Epidermal melanocyte (primary cell): Measurements from ENCODE around the gene FAM219A.
"Not testable (repeated sequence)": the region's sequence is repeated elsewhere in the genome, so short reads cannot be mapped to it uniquely, and the experiment has no call there.

ENCODE experiments used
- DNase-seq: peaks from one replicate; pipeline ENCODE4 v3.0.0; 2011; ENCODE audit warnings: low spot score; ENCODE audit not compliant: insufficient read length

FAM219A gene

DNA sequence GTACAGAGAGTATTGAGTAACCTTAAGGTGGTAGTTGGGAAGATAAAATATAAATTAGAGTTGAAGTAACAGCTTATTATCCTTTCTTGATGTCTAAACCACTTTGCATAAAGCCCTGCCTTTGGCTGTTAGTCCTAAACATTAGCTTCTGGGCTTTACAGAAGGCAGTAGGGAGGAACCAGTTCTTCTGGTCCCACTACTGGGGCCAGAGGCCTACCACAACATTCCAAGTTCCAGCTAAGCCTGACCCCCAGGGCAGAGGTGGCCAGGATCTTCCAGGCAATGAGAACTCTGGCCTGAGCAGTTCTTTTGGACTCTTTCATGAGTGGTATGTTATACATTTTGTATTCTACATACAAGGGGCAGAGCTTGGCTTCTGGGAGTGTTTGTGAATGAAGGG is 26.3 kb upstream of the FAM219A start:
- DNase-seq = no peak

DNA sequence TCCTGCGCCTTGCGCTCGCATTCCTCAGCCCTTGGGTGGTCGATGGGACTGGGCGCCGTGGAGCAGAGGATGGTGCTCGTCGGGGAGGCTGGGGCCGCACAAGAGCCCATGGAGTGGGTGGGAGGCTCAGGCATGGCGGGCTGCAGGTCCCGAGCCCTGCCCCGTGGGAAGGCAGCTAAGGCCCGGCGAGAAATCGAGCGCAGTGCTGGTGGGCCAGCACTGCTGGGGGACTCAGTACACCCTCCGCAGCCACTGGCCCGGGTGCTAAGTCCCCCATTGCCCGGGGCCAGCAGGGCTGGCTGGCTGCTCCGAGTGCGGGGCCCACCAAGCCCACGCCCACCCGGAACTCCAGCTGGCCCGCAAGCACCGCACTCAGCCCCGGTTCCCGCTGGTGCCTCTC is 24.4 kb upstream of the FAM219A start:
- not testable (repeated sequence) for DNase-seq

DNA sequence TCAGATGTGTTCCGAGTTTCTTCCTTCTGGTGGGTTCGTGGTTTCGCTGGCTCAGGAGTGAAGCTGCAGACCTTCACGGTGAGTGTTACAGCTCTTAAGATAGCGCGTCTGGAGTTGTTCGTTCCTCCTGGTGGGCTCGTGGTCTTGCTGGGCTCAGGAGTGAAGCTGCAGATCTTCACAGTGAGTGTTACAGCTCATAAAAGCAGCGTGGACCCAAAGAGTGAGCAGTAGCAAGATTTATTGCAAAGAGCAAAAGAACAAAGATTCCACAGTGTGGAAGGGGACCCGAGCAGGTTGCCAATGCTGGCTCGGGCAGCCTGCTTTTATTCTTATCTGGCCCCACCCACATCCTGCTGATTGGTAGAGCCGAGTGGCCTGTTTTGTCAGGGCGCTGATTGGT is 23.2 kb upstream of the FAM219A start:
- not testable (repeated sequence) for DNase-seq

DNA sequence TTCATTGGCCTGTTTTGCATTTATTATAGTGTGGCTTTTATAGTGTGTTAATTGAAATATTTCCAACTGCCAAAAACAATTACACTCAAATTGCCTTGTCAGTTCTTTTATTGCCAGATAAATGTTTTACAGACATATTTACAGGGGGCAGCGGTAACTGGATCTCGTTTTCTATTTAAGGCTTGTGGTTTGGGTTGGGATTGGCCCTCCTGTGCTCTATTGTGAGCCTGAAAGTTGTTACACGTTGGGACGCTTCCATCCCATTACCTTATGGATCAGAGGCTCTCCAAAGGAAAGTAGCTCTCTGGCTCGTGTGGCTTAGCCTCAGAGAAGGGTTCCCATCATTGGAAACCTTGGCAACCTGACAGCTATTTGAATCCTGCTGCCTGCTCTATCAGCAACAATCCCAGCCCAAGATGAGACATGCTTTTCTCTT is 21.1 kb upstream of the FAM219A start:
- no peak for DNase-seq

DNA sequence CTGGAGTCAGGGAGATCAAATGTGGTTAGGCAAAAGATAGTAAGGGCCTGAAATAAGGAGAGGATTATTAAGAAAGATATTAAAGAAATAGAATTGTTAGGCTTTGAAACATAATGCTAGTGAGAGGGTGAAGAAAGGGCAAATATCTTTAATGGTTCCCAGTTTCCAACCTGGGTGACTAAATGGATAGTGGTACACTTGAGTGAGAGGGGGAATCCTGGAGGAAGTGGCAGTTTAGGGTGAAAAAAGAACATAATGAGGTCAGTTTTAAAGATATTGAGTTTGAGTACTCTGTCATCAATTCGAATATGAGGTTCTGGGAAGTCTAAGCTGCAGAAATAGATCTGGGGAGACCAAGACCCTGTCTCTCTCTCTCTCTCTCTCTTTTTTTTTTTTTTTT is 19.2 kb upstream of the FAM219A start:
- DNase-seq = no peak

DNA sequence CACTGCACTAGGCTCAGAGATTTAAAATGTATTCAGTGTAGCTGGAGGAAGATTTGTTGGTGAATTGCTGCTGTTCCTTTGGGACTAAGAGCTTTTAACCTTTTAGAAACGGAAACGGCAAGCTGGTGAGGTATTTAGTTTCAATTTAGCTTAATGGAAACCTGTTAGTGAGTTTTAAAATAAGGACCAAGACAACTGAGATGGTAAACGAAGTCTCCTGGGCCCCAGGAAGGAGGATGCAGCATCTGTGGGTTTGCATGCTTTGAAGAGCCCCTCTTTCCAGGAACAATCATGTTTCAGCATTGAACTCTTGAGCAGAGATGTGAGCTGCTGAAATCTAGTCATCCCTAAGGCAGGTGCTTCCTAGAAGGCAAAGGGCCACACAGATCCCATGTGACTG is 16.7 kb upstream of the FAM219A start:
- no peak for DNase-seq

DNA sequence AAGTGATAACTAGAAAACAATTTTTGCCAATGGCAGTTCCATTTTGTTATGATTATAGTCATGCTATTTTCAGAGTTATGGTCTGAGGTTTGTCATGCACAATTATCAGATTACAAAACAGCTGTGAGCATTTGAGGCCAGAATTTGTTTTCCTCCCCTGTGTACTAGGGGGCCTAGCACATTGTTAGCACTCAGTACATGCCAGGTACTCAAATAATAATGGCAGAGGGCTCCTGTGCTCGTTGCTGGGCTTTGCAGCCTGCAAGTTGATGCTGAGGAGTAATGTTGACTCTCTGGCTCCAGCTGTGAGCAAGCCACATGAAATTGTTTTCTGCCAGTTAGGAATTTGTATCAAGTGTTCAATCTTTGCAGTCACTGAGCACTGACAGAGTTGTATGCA is 7.1 kb upstream of the FAM219A start:
- no peak for DNase-seq

DNA sequence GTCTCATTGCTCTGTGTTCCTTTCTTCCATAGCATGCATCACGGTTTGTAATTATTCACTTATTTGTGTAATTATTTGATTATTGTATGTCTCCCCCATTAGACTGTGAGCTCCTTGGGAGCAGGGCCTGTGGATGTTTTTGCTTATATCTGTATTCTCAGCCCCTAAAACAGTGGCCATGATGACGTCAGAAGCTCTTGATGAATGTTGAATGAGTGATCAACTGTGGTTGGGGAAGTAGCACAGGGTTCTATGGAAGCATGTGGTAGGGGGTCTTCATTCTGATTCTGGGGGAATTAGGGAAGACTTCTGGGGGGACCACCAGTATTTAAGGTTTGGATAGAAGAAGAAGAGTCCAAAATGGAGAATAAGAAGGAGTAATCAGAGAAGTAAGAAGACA is 6.2 kb upstream of the FAM219A start:
- DNase-seq = no peak

DNA sequence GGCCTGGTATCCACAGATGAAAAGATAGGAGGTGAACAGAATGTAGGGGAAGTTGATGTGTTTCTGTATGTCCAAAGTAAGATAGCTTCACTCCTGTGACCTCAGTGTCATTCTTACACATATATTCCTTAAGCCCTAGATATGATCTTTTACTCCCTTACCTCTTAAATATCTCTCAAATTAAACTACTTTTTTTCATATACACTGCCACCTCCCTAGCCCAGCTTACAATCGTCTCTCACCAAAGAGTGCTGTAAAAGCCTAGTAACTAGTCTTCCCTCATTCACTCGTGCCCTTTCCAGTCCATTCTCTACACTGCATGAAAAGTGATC is 5.5 kb upstream of the FAM219A start:
- DNase-seq = no peak

DNA sequence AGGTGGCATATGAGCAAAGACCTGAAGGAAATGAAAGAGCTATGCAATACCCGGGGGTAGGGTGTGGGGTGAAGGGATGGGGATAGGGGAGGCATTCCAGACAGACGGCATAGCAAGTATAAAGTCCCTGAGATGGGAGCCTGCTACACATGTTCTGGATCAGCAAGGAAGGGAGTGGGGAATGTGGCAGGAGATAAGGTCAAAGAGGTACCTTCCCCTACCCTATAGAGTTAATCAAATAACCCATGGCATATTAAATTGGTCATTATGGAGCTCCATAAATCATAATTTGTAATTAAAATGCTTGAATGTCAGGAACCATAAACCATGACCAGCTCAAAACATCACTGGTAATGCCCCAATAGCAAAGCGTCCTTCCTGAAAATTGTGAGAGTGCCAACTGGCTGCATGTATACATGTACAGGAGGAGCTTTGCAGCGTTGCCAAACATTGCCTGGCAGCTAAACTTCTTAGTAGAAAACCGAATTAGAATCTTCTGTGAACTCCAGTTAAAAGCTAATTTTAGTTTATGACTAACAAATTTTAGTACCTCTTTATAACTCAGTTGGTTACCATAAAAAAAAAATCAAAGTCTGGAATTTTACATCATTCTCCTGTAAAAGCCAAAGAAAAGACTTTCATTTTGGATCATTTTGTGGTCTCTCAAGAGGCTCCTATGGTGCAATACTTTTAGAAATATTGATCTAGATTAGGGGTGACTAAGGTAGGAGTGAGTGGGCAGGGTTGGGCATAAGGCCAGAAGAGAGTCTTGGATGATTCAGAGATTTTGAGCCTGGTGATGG is 4.9 kb upstream of the FAM219A start:
- DNase-seq = no peak

DNA sequence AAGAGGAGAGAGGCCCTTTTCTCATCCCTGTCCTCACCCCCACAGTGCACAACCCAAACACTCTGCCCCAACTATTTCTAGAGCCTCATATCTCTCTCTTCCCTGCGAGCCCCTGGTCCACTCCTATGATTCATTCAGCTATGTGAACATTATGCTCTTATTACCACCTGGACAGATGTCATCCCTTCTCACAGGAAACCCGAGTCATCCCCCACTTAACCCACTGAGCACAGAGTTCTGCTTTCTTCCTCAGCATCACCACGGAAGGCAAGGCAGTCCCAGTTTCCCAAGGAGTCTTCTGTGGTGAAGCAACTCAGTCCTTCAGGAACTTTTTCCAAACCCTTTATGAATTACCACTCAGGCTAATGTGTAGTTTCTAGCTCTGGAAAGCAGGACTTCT is 1.6 kb upstream of the FAM219A start:
- DNase-seq = no peak

DNA sequence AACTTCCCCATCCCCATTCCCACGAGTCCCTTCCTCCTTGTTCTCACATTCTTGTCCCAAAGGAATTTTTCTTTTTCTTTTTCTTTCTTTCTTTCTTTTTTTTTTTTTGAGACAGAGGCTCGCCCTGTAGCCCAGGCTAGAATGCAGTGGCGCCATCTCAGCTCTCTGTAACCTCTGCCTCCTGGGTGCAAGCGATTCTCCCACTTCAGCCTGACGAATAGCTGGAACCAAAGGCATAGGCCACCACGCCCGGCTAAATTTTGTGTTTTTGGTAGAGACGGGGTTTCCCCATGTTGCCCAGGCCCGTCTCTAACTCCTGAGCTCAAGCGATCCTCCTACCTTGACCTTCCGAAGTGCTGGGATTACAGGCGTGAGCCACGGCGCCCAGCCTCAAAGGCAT is 986 bp upstream of the FAM219A start:
- DNase-seq = no peak

DNA sequence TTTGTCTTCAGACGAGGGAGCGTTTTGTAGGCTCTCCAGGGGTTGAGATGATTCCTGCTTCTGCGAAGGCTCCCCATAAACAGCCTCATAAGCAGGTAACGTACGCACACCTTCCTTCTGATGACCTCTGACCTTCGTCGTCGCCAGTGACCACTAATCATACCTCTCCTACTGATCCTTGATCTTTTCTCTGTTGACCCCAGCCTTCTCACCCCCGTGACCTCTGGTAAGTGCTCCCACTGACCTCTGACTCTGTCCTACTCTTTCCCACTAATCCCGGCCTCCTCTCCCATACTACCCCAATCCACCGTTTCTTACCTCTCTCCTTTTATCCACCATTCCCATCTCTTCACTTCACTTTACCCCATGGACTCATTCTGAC is 580 bp upstream of the FAM219A start:
- no peak for DNase-seq

DNA sequence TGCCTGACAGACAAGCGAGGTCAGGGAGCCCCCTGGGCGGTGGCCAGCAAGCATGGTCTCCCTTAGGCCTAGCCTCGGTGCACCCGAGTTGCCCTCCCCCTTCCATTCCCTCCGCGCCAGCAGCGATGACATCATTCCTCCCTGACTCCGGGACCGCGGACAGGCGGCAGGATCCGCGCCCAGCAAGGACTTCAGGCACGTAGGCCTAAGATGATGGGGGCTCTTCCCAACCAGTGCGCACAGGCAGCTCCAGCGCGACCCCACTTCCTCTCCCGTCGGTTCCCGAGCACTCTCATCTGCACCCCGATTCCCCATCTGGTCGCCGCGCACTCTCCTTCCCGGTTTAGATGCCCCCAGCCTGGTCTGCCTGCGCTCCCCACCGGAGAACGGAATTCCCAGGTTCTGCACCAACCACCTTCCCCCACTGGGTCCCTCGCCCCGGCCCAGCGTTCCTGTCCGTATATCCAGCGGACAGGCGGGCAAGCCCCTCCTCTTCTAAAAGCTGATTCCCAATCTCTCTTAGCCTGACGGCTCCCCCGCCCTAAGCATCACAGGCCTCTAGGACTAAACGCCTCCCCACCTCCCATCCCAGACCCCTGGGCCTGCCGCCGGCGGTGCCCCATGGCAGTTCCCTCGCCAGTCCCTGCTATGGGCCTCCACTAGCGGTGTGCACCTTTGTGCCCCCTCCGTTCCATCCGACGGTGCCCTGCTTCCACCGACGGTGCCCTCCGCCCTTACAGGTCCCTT is 931 bp downstream of the FAM219A start:
- DNase-seq = no peak

DNA sequence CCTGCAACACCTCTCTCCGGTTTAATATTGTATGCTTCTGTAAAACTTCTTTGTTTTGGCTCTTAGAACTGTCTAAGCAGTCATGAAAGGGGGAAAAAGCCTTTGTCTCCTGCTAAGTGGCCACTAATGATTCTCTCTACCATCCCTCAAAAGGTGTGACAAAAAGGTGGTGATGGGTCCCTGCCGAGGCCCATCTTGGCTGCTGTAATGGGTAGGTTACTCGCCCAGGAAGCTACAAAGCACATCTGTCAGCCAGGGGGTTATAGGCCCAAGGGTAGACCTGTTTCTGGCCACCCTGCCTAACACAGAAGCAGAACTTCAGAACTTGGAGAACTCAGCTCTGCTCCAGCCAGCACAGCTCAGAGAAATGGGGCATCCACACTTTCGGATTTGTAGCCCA is 1.6 kb downstream of the FAM219A start:
- no peak for DNase-seq

DNA sequence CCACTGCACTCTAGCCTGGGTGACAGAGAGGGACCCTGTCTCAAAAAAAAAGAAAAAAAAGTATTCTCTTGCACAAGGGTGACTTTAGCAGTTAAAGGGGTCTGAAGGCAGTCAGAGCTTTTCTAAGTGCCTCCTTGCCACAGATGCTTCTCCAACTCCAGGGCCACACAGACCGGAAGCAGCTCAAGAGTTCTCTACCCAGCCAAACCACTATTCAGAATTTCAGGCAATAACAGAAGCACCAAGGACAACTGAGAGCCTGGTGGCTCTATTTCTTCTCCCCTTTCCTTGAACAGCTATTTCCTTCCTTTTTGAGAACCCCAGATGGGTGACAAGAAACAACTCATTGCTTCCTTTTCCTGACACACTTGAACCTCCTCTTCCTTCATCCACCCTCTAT is 2.2 kb downstream of the FAM219A start:
- DNase-seq = no peak

DNA sequence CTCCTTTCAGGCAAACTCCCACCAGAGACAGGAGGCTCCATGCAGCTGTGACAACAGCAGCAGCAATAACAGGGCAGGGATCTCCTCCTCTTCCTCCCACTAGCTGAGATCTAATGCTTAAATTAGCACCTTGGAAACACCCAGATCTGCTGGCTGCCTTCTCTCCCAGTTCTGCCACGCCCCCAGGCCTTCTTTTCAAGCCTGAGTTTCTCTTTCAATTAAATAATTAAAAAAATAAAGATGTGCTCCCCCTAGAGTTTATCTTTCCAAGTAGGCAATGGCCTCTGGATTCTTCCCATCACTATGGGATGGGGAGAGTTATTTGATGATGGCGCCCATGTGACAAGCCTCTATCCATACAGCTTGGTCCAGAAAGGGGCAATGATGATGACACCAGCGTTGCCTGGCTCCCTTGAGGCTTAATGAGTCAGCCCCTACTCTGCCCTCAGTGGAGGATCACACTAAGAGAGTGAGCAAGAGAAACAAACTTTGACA is 3.8 kb downstream of the FAM219A start:
- no peak for DNase-seq

DNA sequence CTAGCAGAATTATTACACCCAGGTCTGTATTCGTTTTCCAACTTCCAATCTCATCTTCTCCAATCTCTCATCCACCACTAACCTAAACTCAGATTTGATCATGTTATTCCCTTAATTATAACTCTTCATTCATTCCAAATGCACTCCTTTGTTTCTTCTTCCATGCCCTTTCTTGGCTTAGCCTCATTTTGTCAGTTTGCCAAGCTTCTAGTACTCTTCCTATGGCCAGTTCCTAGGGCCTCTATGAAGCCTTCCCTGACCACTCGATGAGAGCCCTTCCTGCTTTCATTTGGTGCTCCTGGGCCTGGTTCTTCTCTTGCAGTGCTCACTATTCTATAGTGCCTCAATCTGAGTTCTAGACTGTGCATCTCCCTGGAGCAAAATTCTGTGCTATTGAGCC is 5.8 kb downstream of the FAM219A start:
- no peak for DNase-seq

DNA sequence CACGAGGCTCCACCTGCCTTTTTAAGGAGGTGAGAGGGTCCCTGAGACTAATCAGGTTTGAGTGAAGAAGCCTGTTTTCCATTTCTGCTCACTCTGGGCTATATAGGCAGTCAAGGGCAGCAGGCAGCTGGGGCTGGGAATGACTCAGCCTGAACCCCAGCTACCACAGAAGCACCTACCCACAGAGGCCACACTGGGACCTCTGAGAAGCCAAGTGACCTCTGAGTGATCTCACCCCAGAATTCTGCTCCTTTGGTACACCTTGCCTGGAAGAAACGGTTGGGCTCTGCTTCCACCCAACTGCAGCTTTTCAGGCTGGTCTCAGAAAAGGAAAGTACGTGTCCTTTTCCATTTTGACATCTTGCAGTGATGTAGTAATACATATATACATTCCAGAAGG is 6.8 kb downstream of the FAM219A start:
- DNase-seq = no peak

DNA sequence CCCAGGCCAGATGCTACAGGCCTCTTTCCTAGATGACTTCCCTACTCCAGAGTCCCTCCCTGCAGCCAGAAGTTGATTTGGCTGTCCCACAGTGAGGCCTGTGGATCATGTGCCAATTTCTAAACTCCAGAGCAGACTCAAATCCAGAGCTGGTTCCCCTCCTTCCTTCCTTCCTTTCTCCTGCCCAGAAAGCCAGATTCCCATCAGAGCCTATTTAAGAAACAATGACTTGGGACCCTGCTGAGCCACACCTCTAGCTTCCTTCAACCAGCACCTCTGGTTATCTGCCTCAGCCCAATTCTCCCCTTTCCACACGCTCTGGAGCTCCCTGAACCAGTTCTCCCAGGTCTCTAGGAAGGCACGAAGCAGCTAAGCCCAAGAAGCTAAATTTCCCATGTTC is 7.2 kb downstream of the FAM219A start:
- no peak for DNase-seq

DNA sequence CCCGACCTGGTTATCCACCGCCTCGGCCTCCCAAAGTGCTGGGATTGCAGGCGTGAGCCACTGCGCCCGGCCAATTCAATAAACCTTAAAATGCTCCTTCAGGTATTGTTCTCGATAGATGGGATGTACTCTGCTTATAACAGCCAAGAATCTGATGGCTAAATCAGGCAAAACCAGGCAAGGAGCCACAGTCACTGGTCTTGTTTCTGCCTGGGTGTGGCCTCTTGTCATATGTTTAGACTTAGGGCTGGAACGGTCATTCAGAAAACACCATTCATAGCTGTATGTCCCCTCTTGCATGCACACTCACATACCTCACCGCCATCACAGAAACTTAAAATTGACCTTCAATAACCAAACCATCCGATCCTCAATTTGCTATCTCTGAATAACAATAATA is 7.7 kb downstream of the FAM219A start:
- no peak for DNase-seq

DNA sequence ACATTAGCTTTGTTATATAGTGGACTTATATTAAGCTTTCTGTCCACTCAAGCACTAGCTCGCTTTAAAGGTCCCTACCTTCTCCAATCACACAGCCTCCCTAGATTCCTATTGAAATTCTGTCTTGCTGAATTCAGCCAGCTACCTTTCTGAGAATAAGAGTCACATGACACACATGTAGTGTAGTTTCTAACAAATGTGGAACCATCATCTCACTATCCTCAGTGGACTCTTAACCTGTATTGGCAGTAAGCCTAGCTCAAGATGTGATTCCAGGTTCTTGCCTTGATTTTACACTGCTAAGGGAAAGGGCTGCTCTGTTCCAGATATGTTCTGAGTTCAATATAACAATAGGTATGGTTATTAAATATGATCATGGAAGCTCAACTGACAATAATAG is 11.4 kb downstream of the FAM219A start:
- DNase-seq = no peak

DNA sequence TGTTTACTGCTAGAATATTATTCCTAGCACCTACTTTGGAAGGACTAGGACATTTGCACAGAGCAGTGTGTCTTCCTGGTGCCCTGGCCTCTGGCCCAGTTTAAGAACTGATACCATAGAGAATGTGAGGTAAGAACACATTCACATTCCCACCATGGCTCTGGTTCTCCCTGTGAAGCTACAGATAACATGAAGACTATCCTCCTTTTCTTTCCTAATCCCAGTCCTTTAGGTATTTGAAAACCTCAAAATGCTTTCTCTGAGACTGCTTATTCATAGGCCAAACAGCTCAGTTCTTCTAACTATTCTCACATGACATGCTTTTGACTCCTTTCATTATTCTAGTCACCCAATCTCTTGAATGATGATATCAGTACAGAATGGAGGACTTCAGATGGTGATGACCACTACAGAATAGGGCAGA is 11.9 kb downstream of the FAM219A start:
- peak; percentile 33 for DNase-seq
